Non-pigmented ciliary epithelial cell (primary cell): ENCODE data around the gene MRPL1.
A peak's percentile ranks its signal among the peaks of the same experiment; 100 is the strongest.
"Not testable (repeated sequence)": the region's sequence is repeated elsewhere in the genome, so short reads cannot be mapped to it uniquely, and the experiment has no call there.

ENCODE experiments used
- DNase-seq: peaks from one replicate; pipeline ENCODE4 v3.0.0-alpha.2; 2010; ENCODE audit warnings: low read depth

The MRPL1 gene

DNA sequence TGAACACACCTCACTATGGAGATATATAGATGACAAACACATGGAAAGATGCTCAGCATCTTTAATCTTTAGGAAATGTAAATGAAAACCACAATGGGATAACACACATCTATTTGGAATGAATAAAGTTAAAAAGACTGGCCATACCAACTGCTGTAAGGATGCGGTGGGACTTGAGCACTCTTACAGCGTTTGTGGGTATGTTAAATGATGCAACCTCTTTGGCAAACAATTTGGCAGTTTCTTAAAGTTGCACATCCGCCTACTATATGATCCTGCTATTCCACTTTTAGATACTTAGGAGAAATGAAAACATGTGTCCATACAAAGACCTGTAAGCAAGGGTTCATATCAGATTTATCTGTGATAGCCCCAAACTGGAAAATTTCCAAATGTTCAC, 50.7 kb downstream of the MRPL1 start:
- DNase-seq, result no peak

DNA sequence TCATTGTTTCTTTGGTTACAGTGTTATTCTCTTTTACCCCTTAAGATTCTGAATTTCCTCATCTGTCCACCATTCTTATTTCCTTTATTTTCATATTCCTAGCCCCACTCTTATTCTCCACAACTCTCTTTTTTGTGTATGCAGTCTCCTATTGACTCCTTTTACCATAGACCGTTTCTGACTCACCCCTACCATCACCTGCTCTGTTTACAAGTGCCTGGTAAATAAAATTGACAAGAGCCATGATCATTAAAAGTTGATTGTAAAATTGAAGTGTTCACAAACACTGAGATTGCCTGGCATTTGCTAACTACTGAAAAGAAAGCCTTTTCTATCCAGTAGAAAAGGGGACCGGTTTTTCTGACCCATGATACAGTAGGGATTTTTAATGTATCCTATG, 54.4 kb downstream of the MRPL1 start:
- no peak for DNase-seq

DNA sequence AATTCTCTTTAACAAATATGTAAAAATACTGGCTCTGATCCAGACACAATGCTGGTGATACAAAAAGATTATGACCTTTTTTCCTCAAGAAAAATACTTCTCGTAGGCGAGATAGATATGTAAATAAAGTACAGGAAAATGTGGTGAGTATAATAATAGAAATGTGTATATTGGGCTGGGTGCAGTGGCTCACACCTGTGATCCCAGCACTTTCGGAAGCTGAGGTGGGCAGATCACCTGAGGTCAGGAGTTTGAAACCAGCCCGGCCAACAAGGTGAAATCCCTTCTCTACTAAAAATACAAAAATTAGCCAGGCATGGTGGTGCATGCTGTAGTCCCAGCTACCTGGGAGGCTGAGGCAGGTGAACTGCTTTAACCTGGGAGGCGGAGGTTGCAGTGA, 55.0 kb downstream of the MRPL1 start:
- no peak for DNase-seq

DNA sequence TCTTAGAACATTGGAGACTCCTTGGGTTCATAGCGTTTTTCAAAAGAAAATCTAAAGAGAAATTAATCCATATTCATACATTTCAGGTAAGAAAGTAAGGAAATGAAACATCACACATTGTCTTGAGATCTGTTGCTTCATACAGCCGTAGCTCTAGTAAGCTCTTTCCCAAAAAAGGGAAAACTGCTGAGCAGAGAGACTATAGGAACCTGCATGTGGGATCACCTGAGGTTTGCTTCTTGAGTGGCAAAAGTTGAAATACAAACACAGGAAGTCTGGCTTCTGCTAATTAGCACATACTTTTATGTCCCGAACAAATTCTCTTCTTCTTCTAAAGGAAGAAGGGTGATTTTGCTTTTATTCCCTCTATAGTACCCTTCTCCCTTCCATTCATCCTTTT, 57.7 kb downstream of the MRPL1 start:
- no peak for DNase-seq

DNA sequence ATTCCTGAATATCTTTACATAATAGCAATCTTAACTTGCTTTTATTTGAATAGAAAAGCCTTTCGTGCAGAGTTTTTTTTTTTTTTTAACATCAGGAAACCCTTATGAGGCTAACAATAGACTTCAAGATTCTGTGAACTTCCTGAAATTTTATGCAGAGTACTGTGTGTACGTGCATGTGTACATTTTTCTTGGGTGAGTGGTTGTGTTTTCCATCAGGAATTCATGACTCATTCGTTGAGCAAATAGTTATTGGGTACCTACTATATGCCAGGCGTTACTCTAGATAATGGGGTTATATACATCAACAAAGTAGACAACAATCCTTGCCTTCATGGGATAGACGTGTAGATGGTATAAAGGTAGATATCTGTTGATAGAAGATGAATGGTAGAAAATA, 59.1 kb downstream of the MRPL1 start:
- peak; percentile 89 for DNase-seq

DNA sequence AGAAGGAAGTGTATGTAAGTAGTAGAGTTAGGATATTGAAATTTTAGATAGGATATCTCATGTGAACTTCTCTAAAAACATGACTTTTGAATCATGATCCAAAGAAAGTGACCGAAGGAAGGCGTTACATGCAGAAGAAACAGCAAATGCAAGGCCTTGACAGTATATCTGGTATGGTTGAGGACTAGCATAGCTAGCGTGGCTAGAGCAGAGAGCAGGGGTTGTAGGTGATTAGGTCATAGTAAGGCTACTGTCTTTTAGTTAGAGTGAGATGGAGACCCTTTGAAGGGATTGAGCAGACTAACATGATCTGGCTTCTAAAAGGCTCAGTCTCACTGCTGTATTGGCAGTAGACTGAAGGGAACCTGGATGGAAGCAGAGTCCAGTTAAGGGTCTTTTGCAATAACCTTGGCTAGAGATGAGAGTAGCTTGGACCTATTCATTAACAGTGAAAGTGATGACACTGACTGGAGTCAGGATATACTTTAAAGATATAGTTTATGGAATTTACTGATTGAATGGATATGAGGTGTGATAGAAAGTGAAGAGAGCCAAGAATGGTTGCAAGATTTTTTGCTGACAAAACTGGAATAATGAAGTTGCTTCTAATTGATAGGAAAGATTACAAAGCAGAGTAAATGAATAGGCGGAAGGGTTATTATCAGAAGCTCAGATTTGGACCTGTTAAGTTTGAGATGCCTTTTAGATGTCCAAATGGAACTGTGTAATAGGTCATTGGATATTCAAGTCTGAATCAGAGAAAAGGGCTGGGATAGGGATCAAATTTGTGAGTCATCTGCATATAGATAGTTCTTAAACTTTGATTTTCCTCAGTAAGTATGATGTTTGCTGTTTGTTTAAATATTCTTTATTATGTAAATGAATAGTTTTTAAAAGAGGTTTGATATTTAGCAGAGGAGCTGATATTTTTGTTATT, 59.8 kb downstream of the MRPL1 start:
- no peak for DNase-seq

DNA sequence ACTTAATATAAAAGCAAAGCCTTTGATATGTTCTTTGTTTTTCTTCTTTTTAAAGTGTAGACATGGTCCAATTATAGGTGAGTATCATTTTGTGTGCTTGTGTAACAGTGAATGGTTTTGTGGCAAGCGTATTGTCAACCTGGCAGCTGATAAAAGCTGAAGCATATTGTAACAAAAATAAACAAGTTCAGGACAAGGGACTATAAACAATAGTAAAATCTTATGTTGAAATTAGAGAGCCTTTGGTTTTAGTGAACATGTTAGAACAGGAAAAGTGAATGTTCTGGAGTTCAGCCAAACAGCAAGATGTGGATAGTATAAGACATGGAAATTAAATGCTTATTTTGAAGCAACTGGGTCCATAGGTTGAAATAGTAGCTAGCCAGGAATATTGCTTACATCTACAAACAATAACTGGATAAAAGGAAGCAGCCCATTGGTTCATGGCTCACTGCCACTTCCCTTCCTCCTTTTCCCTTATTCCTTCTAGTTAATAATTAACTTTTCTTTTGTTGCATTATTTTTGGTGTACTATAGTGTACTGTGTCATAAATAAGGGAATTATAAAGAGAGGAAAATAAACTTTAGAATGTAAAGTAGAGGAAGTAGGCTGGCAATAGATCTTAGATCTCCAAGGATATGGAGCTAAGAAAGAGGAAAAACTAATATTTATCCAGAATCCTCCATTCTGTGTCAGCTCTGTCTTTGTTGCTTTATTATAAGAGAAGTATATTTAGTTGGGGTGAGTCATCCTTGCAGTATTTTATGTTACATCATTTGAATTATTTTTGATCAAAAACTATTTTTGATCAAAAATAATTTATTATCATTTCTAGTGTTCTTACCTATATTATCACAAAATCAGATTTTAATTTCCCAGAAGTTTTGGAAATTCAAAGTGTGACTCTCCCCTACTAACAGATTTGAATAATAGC, 65.6 kb downstream of the MRPL1 start:
- DNase-seq, result no peak

DNA sequence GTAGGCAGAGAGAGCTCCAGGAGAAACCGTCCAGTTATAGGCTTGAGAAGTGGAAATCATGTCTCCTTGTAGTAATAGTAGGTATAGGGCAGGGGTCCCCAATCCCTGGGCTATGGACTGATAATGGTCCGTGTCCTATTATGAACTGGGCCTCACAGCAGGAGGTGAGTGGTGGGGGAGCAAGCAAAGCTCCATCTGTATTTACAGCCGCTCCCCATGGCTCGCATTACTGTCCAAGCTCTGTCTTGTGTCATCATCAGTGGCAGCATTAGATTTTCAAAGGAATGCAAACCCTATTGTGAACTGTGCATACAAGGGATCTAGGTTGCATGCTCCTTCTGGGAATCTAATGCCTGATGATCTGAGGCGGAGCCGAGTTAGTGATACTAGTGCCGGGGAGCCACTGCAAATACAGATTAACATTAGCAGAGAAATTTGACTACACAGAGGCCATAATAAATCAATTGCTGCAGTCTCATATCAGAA, 67.6 kb downstream of the MRPL1 start:
- DNase-seq, result no peak

DNA sequence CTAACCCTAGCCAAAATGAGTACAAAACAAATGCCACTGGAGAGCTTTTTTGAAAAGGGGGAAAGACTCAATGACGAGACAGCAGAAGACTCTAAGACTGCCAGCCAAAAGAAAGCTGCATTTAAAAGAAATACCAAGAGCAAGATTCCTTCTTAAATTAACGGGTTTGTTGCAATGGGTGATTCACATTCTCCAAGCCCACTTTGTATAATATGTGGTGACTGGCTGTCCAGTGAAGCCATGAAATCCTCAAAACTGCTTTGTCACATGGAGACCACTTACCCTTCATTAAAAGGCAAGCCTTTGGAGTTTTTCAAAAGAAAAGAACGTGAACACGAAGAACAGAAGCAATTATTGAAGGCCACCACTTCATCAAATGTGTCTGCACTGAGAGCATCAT, 68.2 kb downstream of the MRPL1 start:
- no peak for DNase-seq

DNA sequence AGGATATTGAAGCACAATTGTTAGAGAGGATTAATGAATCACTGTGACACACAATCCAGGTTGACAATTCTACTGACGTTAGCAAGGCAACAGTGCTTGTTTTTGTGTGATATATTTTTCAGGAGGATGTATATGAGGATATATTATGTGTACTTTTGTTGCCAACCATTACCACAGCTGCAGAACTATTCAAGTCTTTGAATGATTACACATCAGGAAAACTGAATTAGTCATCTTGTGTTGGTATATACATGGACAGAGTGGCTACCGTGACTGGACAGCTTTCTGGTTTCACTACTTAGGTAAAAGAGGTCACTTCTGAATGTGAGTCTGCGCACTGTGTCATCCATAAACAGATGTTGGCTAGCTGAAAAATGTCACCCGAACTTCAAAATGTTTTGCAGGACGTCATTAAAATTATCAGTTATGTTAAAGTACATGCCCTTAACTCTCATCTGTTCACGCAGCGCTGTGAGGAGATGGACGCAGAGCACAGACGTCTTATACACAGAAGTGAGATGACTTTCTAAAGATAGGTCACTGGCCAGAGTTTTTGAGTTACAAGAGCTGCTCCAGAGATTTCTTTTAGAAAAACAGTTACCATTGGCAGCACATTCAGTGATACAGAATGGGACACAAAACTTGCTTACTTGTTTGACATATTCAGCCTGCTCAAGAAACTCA, 69.0 kb downstream of the MRPL1 start:
- peak; percentile 60 for DNase-seq

DNA sequence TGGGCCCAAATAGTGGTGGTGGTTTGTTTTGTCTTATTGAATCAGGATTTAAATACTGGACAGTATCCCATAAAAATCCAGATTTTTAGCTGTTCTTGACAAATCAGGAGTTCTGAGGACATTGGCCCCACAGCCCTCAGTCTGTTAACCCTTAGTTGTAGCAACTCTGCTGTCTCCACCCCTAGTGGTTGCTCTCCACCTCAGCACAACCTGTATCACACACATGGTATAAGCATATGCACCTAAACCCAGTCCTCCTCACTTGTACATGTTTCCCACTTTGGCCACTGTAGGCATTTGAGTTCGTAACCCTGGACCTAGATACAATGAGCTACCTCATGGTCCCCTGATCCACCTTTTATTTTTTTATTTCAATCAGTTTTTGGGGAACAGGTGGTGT, 75.9 kb downstream of the MRPL1 start:
- DNase-seq, result no peak

DNA sequence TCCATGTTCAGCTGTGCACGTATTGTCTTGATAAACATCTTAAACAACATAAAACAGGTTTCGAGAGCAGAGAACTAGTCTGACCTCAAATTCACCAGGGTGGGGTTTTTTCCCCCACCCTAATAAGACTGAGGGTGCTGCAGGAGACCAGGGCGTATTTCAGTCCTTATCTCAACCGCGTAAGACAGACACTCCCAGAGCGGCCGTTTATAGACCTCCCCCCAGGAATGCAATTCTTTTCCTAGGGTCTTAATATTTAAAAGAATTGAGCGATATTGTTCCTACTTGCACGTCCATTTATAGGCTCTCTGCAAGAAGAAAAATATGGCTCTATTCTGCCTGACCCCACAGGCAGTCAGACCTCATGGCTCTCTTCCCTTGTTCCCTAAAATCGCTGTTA, 83.3 kb downstream of the MRPL1 start:
- DNase-seq, result not testable (repeated sequence)

DNA sequence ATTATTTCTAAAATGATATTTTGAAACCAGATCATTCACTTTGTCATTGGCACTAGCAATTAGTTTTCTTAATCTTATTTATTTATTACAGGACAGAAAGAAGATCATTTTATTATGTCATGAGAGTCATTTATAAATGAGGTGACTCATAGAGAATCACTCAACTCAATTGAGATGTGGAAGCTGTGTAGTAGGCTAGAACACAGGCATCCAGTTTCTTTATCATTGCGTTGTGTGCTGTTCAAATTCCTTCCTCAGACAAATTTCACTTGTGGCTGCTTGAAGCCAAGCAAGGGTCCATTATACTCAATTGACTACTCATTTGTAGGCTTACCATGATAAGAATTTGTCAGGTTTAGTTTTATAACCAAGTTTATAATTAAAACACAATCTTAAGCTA, 87.6 kb downstream of the MRPL1 start:
- DNase-seq, result no peak

DNA sequence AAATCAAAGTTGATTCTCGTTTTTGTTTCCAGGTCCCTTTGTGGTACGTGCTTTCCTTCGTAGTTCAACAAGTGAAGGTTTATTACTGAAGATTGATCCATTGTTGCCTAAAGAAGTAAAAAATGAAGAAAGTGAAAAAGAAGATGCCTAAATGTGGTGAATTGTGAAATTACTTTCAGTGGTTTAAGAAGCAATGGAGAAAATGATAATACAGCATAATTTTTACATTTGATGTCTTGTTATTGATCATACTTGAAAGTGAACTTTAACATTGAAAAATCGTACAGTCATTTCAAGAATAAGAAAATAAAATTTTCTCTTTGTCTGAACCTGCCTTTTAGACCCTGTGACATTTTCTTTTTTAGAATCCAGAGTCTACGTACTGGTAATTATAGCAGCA, 89.8 kb downstream of the MRPL1 start:
- DNase-seq, result no peak

DNA sequence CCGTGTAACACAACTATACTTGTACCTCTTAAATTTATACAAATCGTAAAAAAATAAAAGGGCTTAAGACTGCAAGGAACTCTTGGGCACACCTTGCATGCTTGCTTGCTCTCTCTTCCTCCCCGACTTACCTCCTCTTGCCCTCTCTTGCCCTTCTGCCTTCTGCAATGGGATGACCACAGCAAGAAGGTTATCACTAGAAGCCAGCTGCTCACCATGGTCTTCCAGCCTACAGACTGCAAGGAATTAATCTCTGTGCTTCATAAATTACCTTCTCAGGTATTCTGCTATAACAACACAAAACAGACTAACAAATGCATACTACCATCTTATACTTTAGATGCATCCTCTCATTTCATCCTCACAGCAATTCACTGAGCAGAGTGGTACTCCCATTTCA, 92.1 kb downstream of the MRPL1 start:
- DNase-seq, result no peak

DNA sequence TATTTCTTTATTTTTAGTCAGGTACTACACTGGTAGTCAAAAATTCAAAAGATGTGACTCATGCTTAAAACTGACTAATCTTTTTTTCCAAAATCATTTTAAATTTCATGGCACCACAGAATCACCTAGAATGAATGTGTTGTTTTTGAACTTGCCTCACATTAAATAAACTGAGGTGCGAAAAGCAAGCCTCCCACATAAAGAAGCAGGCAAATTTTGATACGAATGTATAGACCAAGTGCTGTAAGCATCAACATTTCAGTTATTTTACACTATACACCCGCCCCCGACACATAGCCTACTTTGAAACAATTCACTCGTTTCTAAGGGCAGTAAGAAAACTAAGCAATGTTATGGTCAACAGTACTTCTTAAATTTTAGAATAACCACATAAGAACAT, 94.3 kb downstream of the MRPL1 start:
- no peak for DNase-seq

DNA sequence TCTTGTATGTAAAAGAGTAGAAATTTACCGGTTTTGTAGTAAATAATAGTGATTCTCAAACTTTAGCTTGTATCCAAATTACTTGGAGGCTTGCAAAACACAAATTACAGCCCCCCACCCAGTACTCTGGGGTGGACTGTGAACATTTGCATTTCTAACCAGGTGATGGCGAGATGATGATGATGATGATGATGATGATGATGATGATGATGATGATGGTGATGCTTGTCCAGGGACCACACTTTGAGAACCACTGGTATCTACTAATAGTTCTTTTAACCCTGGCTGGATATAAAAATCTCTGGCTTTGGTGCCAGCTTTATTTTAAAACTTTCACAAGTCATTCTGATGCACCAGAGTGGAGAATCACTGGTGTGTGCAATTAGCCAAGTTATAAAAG, 96.3 kb downstream of the MRPL1 start:
- no peak for DNase-seq

DNA sequence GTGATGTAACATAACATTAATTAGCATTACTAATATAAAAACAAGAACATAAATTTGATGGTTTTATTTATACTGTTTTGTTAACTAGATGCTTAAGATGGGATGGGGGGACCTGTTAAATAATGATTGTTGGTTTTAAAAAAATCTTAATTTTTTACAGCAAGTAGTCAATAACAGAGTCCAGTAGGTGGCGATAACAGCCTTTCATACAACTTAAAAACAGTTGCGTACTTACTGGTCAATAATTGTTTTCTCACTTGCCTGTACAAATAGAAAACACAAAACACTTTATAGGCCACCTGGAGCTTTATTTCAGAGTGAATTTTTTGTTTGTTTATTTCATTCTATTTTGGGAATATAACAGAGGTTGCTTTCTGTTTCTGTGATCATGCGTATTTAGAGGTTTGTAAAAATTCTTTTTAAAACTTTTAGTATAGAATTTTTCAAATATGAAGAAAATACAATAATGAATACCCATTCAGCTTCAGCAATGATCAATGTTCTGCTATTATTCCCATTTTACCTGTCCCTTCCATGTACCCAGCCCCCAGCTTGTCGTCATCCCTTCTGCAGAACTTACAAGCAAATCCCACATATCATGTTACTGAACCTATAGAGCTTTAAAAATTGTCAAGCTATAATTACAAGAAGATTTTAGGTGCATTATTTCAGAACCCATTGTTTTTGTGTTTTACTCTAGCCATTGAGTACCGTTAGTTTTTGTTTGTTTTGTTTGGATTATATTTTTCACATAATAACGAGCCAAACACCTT, 97.1 kb downstream of the MRPL1 start:
- peak; percentile 20 for DNase-seq

DNA sequence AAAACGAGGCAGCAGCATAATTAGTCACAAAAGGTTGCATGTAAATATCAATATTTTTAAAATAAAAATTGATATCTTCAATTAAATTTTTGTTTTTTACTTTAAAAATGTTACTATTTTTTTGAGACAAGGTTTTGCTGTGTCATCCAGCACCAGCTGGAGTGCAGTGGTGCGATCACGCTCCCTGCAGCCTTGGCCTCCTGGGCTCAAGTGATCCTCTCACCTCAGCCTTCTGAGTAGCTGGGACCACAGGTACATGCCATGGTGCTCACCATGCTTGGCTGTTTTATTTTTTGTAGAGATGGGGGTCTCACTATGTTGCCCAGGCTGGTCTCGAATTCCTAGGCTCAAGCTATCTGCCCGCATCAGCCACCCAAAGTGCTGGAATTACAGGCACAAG, 97.7 kb downstream of the MRPL1 start:
- DNase-seq, result no peak

DNA sequence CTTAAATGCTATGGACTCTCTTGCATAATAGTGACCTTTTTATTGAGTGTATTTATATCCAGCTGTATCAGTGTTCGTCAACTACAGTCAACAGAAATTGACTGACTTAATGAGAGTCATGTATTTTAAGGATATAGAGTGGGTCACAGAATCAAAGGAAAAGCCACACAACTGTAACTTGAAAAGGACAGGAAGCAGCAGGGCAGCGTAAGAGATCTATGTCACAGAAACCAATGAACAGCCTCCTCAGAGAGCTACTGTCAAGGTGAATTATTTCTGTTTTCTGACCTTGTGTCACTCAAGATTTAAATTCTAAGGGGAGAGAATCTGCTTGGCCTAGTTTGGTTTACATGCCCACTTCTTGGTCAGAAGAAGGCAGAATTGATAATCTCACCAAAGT, 100.4 kb downstream of the MRPL1 start:
- no peak for DNase-seq

DNA sequence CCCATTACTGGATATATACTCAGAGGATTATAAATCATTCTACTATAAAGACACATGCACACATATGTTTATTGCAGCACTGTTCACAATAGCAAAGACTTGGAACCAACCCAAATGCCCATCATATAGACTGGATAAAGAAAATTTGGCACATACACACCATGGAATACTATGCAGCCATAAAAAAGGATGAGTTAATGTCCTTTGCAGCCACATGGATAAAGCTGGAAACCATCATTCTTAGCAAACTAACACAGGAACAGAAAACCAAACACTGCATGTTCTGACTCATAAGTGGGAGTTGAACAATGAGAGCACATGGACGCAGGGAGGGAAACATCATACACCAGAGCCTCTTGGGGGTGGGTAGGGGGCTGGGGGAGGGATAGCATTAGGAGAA, 111.0 kb downstream of the MRPL1 start:
- not testable (repeated sequence) for DNase-seq
